NCI-H1105 (cell line): ENCODE data around the gene E2F1.

ENCODE experiments used
- DNase-seq: peaks from one replicate; lab custom pipeline; 2025; lab: John Stamatoyannopoulos, UW

E2F1 gene

DNA sequence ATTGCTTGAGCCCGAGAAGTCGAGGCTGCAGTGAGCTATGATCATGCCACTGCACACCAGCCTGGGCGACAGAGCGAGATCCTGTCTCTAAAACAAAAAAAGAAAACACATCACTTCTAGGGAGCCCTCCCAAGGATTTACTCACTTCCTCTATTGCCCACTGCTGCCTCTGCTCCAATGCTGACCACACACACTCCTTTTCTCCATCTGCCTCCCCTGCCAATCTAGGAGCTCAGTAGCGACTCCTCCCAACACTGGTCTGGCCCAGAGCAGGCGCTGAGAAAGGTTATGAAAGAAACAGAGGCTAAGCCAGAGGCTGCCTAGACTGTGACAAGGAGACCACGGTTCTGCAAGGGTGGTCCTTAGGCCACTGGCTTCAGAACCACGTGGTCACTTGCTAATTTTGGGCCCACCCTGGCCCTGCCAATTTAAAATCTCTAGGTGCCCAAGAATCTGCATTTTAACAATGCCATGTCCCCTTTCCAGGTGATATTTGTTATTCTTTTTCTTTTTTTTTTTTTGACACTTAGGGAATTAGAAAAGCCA, 1.3 kb upstream of the E2F1 start:
- DNase-seq: no peak

- no peak for DNase-seq
Observed at GRCh38 chr20:33686984-33687366, 790 bp upstream of the E2F1 start.

DNA sequence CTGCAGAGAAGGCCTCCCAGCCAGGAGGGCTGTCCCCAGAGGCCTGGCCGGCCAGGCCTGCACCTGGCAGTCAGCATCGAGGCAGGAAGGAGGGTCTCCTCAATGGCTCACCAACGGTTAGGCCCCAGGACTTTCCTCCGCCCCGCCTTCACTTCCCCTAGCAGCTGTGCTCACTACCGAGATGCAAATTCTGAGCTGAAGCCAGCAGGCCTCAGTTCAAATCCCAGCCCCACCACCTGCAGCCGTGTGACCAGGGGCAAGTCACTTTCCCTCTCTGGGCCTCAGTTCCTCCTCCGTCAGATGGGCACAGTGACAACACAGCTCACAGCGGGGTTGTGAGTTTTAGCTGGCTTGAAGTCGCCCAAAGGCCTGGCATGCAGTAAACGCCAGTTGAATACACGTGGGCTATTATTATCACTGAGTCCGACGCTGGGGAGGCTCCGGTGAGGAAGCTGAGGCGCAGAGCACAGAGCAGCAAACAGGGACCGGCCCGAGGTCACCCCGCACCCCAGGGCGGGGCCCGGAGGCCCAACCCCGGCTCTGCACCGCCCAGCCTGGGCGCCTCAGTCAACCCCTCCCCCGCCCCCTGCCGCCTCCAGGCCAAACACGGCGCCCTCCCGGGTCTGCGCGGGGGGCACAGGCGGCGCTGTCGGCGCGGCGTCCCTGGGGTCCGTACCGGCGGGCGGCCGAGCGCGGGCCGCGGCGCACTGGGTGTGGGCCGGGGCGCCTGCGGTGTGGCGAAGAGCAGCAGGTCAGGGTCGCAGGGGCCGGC, 671 bp downstream of the E2F1 start:
- peak; percentile 18 for DNase-seq

GRCh38 chr20:33684533-33685327, 1.5 kb downstream of the E2F1 start:
- peak; percentile 61 for DNase-seq

DNA sequence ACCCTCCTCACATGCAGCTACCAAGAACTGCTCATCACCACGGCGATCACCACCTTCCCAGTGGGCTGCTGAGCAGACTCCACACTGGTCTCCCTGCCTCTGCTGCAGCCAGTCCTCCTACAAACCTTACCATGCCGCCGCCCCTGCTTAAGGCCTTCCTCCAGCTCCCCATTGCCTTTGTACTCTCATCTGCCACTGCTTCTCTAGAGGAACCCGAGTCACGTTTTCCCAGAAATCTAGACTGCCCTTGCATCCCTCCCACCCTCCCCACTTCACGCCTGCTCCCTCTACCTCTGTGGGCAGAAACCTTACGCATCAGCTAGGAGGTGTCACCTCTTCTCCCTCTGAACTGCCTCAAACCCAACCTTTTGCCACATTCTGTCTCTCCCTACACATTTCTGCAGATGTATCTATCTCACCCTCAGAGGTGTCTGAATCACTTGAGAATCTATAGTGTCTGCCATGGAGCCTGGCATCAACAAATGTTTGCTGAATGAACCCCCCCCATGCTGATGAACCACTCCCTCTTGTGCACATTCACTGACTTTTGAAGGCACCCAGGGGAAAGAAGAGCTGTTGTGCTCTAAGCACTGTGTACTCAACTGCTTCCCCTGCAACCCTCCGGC, 4.3 kb downstream of the E2F1 start:
- DNase-seq: no peak

GRCh38 chr20:33681288-33681687, 4.9 kb downstream of the E2F1 start:
- no peak for DNase-seq

GRCh38 chr20:33680686-33681085, 5.5 kb downstream of the E2F1 start:
- no peak for DNase-seq

GRCh38 chr20:33679758-33680485, 6.3 kb downstream of the E2F1 start:
- no peak for DNase-seq

- DNase-seq: no peak
Observed at GRCh38 chr20:33677991-33678702, 8.0 kb downstream of the E2F1 start.

GRCh38 chr20:33676652-33677645, 9.2 kb downstream of the E2F1 start:
- no peak for DNase-seq

- no peak for DNase-seq
Observed at GRCh38 chr20:33676121-33676520, 10.1 kb downstream of the E2F1 start.

GRCh38 chr20:33675136-33675959, 10.8 kb downstream of the E2F1 start:
- no peak for DNase-seq

DNA sequence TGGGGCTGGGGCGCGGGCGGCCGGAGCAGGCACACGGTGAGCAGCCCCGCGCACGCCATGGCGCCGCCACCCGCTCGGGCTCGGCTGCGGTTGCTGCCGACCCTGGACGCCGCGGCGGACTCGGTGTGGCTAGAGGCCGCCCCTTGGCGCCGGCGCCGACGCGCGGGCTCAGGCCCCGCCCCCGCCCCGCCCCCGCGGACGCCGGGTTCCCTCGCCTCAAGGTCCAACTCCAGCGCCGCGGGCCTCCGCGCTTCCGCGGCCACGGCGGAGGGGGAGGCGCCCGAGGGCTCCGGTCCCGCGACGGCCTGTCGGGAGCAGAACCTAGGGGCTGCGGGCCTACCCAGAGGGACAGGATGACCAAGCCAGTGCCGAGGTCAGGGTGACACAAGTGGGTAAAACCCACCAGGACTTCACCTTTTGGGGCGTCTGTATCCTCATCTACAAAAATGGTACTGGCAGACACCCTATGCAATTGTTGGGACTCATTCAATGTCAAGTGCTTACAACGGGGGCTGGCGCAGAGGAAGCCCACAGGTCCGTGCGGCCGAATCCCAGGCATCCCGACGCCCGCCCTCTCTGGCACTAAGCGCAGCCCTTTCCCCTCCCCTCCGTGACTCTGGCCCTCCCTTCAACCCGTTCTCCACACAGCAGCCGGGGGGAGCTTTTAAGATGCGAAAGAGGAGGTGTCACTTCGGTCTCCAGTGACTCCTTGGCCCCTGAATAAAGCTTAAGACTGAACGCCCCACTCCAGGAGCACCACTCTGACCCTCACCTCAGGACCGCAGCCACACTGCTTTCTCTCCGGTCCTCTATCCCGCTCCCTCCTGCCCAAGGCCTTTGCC, 11.7 kb downstream of the E2F1 start, which contains the start of gene NECAB3:
Gene NECAB3, minus strand, starts transcription at position 135 of the 842 bp plus-strand sequence. Its CDS starts 76 bp downstream, at position 59.
- DNase-seq: peak; percentile 82

DNA sequence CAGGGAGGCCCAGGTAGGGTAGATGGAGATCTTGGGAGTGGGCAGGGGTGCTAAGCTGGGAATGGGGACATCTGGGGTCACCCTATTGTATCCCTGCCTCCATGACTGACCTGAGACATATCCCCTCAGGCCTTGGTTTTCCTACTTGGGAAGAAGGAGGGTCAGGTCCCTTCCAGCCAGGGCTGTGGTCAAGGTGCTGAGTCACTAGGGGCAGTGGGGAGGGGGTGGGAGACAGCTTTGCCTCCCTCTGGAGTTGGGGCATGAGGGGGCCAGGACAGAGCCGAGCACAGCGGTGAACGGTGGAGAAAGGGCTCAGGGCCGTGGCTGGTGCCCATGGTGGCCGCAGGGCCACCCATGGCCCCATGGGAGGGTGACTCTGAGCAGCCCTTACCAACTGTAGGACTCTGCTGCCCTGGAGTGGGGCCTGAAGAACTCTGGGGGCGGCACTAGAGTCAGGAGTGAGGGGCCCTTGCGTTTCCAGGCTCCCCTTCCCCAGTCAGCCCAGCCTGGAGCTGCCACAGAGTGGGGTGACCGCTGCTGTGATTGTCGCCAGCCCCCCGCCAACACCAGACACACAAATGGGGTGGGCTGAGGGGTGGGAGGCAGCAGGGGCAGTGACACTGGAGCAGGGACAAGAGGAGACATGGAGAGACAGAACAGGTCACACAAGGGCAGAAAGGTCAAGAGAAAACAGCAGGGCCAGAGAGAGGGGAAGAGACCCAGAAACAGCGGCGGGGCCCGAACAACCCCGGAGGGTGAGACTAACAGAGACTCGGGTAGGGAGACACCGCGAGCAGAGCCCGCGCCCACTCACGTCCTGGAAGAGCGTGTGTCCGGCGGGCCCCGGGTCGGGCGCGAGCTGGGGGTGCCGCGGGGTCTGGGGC, 12.5 kb downstream of the E2F1 start:
- DNase-seq: no peak

- no peak for DNase-seq
Observed at GRCh38 chr20:33673114-33673409, 13.1 kb downstream of the E2F1 start.

DNA sequence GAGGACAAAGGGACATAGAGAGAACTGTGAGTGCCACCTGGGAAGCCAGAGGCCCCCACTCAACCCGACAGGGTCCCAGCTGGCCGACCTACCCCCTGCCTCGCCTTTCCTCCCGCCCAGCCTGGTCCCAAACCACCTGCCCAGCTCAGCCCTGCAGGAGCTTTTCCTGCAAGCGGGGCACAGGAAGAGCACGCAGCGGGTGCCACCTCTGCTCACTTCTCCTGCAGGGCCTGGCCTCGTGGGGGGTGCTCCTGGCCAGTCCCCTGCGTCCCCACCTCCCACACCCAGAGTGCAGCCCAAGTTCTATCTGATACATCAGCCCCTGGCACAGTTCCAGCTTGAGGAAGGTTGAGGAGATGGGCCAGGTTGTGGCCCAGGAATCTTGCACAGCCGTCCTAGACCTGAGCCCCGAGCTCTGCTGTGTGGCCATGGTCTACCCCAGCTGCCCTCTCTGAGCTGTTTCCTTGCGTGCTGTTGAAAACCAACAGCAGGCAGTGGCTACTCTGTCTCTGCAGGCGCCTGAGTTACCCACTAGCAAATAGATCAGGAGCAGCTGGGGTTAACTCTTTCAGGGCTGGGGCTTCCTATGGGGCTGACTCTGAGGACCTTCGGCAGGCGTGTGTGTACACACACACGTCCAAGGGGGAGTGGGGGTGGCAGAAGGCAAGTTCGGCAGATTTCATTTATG, 13.6 kb downstream of the E2F1 start:
- no peak for DNase-seq
